Left kidney (tissue), 2 donors: ENCODE measurements around the gene PRRG2. TPM values are rescaled to one million over a fixed set of nuclear protein-coding genes. Genes with fewer than 3 reads are reported as not detected.

Experiments used
- DNase-seq: peaks from one replicate; pipeline ENCODE4 v3.0.0-alpha.2; 2013
- polyA plus RNA-seq: library from polyadenylated mRNA; unstranded; fragments of 120-200 nt; gene quantifications from one replicate; pipeline ENCODE4 v1.2.1, GENCODE V29; 2013; ENCODE audit not compliant: insufficient read length

PRRG2 gene
- polyA plus RNA-seq, 1 donor = 7.3 TPM

GRCh38 chr19:49556412-49557398 is 24.4 kb upstream of the PRRG2 start:
- DNase-seq = no peak

- DNase-seq = no peak
Observed at GRCh38 chr19:49557641-49558325, 23.3 kb upstream of the PRRG2 start.

GRCh38 chr19:49558591-49558990 is 22.5 kb upstream of the PRRG2 start:
- DNase-seq = no peak

- DNase-seq = no peak
Observed at GRCh38 chr19:49559443-49559842, 21.7 kb upstream of the PRRG2 start.

GRCh38 chr19:49559928-49560327 is 21.2 kb upstream of the PRRG2 start:
- DNase-seq = no peak

- DNase-seq = no peak
Observed at GRCh38 chr19:49560358-49560900, 20.7 kb upstream of the PRRG2 start.

- DNase-seq = no peak
Observed at GRCh38 chr19:49564616-49565045, 16.5 kb upstream of the PRRG2 start.

GRCh38 chr19:49565261-49565660 is 15.9 kb upstream of the PRRG2 start:
- no peak for DNase-seq

- DNase-seq = no peak
Observed at GRCh38 chr19:49566302-49566701, 14.8 kb upstream of the PRRG2 start.

GRCh38 chr19:49567861-49568441 is 13.2 kb upstream of the PRRG2 start:
- no peak for DNase-seq

GRCh38 chr19:49570138-49570856 is 10.8 kb upstream of the PRRG2 start:
- peak; percentile 88 for DNase-seq

- DNase-seq = peak; percentile 43
Observed at GRCh38 chr19:49570997-49571676, 10.0 kb upstream of the PRRG2 start.

- no peak for DNase-seq
Observed at GRCh38 chr19:49573009-49573408, 8.1 kb upstream of the PRRG2 start.

- no peak for DNase-seq
Observed at GRCh38 chr19:49573425-49573824, 7.7 kb upstream of the PRRG2 start.

- DNase-seq = no peak
Observed at GRCh38 chr19:49574206-49574755, 6.8 kb upstream of the PRRG2 start.

- DNase-seq = no peak
Observed at GRCh38 chr19:49579193-49579592, 1.9 kb upstream of the PRRG2 start.

- no peak for DNase-seq
Observed at GRCh38 chr19:49579947-49580263, 1.2 kb upstream of the PRRG2 start.

- DNase-seq = peak; percentile 96
Observed at GRCh38 chr19:49580264-49581006, 681 bp upstream of the PRRG2 start, which contains the start of gene NOSIP. TSS of gene NOSIP (minus strand) at chr19:49580556. CDS start at chr19:49560691, 19,865 bp downstream.

GRCh38 chr19:49583239-49583638 is 2.1 kb downstream of the PRRG2 start:
- DNase-seq = no peak

- no peak for DNase-seq
Observed at GRCh38 chr19:49585023-49585422, 3.9 kb downstream of the PRRG2 start.
